HG02973 (cell line): ENCODE measurements around the gene PPARA.
"Not testable (repeated sequence)": the region's sequence is repeated elsewhere in the genome, so short reads cannot be mapped to it uniquely, and the experiment has no call there.

Experiments used
- ATAC-seq: cut with Tn5 transposase; IDR thresholded peaks from one replicate; pipeline ENCODE4 v1.9.1; 2021; ENCODE audit warnings: moderate library complexity; ENCODE audit not compliant: unreplicated experiment

The PPARA gene

DNA sequence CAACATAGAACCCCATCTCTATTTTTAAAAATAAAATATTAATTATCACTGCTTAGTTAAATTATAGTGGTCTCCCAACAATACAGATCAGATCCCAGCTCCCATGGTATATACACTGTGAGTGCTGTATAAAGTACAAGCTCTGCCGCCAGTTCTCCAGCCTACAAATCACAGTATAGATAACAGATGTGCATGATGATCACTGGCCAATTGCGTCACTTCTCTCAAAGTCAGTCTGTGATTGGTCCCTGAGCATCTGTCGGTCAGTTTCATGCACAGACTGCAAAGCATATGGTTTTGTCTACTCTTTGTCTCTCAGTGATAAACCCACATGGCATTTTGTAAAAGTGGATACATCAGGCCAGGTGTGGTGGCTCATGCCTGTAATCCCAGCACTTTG is 15.7 kb downstream of the PPARA start:
- ATAC-seq: no peak

DNA sequence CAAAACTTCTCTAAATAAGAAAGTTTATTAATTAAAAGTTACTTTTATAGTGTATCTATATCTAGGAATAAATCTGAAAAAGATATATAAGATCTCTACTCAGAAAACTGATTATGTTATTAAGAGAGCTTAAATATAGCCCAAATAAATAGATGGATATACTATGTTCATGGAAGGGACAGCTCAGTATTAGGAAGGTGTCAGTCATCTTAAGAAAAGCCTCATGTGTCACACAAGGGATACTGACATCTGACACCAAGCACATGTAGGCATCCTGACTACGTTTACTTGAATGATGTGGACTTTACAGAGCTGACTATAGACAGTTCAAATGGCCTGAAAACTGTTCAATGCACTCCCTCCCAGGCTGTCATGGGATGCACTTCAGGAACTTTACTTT is 19.3 kb downstream of the PPARA start:
- ATAC-seq: no peak

DNA sequence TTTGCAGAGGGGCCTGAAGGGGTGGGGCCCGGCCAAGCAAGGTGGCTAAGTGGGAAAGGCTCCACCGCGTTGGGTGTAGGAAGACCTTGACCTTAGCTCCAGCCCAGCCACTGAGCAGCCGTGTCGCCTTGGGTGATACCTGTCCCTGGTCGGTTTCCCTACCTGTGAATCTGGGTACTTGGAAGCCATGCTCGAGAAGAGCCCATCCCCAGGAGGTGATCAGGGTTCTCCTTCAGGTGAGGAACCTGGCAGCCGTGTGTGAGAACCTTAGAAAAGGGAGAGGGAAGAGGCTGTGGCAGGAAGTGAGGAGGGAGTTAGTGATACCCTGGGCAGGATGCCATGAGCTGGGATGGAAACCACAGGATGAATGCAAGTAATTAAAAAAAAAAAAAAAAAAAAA is 21.6 kb downstream of the PPARA start:
- no peak for ATAC-seq

DNA sequence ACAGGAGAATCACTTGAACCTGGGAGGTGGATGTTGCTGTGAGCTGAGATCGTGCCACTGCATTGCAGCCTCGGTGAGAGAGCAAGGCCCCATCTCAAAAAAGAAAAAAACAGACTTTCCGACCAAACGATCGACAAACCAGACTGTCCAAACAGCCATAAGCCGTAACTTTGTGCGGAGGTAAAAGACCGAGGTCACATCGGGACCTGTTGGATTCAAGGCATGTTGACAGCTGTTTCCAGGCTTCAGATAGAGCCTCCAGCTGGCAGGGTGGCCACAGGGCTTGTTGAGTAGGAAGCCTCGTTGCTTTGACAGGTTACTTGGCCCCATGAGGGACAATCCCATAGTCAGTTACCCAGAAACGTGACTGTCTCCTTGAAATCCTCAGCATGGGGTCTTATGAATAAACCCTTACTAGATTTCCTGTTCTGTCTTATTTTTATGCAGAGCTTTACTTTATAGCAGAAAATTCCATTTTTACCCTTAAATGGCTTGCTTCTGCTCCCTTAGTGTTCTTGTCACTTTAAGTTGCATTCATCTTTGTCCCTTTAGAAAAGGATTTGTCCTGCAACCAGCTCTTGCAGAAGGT is 22.3 kb downstream of the PPARA start:
- no peak for ATAC-seq

DNA sequence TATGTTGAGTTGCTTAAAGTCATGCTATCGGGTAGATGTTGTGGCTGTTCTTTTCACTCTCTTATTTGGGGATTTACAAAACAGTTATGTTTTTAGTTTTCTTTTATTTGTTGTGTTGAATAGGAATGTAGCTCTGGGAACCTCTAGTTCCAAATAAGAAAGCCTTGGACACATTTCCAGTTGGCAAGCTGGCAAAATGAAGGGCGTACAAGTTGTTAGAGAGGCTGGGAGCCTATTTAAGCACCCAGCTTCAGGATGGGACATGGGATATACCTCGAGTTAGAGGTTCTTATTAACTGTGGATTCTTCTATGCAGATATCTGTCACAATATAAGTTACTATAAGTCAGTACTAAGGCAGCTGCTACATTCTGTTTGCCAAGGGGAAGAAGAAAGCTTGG is 22.8 kb downstream of the PPARA start:
- ATAC-seq: no peak

DNA sequence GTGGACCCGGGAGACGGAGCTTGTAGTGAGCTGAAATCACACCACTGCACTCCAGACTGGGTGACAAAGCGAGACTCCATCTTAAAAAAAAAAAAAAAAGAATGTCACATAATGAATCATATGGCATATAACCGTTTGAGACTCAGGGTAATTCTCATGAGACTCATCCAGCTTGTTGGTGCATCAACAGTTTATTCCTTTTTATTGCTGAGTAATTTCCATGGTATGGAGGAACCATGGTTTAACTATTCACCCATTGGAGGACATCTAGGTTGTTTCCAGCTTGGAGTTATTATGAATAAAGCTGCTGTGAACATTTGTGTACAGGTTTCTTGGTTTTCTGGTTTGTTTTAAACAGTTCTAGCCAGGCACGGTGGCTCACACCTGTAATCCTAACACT is 25.3 kb downstream of the PPARA start:
- no peak for ATAC-seq

DNA sequence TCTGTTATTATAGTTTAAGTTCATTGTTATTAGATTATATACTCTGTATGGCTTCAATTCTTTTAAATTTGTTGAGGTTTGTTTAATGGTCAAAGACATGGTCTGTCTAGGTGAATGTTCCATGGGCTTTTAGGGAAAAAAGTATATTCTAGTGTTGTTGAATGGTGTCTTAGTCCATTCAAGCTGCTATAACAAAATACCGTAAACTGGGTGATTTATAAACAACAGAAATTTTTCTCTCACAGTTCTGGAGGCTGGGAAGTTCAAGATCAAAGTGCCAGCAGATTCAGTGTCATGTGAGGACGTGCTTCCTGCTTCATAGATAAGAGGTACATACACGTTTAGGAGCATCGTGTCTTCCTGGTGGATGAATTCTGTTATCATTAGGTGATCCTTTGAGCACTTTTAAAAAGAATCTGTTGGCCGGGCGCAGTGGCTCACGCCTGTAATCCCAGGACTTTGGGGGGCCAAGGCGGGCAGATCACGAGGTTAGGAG is 26.2 kb downstream of the PPARA start:
- no peak for ATAC-seq

DNA sequence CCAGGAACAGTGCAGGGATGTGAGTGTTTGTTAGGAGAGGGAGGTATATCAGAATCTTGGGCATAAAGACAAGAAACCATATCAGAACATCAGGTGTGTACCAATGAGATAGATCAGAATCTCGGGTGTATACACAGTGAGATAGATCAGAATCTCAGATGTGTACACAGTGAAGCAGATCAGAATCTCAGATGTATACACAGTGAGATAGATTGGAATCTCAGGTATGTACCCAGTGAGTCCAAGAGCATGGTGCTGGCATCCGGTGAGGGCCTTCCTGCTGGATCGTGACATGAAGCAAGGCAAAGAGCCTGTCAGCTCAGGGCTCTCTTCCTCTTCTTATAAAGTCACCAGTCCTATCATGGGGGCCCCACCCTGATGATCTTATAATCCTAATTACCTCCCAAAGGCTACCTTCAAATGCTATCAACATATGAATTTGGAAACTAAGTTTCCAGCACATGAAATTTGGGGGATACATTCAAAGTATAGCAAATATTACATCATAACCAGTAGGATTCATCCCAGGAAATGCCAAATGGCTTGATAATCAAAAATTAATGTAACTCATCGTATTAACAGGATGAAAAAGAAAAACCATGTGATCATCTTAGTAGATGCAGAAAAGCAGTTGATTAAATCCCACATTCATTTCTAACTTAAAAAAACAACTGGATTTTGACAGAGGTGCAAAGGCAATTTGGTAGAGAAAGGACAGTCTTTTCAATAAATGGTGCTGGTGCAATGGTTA is 28.6 kb downstream of the PPARA start:
- ATAC-seq: no peak

DNA sequence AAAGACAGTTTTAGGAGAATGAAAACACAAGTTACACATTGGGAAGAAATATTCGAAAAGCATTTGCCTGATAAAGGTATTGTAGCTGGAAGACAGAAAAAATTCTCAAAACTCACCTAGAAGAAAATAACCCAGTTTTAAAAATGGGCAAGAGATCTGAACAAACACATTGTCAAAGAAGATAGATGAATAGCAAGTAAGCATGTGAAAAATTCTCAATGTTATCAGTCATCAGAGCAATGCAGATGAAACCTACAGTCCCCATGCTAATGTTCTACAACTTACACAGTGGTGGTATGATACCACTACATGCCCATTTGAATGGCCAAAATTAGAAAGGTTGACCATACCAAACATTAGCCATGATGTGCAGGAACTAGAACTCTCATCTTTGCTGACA is 29.4 kb downstream of the PPARA start:
- ATAC-seq: no peak

DNA sequence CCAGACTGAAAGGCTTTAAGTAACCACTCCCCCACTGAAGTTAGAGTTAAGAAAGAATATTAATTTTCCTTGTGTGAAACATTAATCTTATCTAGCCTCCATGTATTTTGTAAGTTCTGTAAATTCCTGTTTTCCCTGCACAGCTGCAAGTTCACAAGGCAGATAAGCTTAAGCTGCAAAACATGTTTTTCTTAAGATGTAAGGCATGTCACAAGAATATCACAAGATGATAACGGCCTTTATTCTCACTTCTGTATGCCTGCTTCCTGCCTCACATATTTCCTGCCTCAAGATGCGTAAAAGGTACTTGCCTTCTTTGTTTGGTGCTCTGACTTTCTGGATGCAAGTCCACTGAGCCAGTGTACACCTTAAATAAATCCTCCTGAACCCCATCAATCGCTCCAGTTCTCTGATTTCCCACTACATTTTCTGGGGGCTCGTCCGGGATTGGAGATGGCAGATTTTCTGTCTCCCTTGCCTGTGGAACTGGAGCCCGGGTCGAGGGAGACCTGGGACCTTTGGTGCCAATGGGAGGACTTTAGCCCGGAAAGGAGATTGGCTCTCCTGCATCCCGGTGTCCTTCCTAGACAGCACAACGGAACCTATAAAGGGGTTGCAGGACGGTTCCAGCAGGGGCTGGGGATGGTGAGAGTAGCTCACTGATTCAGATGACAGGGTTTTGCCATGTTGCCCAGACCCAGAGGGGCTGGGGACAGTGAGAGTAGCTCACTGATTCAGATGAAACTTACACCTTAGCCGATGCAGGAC is 30.2 kb downstream of the PPARA start:
- no peak for ATAC-seq

DNA sequence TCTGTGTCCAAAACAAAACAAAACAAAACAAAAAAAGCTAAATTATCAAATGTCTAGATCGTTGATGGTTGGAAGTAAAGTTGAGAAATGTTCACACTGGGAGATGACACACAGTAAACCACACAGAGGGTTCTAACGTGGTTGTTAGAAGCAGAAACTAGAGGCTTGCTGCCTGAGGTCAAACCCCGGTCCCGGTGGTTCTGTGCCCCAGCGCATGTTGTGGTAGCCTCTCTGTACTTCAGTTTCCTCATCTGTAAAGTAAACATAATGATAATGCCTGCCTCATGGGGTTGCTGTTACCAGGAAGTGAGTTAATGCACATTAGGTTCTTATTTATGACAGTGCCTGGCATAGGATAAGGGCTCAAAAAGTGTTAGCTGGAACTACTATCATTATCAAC is 33.4 kb downstream of the PPARA start:
- no peak for ATAC-seq

DNA sequence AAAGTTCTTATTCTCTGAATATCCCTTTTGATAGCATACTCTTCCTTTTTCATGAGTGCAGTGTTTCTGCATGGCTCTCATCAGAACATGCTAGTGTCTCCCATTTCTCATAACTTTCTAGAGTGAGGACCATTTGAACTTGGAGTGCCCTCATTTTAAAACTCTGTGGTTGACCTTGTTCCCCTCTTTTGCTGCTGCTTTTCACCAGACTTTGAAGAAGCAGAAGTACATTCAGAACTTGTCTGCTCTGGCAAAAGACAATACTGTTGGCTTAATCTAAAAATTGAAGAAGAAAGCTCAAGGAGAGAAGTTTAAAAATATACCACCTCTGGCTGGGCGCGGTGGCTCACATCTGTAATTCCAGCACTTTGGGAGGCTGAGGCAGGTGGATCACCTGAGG is 35.0 kb downstream of the PPARA start:
- ATAC-seq: no peak

DNA sequence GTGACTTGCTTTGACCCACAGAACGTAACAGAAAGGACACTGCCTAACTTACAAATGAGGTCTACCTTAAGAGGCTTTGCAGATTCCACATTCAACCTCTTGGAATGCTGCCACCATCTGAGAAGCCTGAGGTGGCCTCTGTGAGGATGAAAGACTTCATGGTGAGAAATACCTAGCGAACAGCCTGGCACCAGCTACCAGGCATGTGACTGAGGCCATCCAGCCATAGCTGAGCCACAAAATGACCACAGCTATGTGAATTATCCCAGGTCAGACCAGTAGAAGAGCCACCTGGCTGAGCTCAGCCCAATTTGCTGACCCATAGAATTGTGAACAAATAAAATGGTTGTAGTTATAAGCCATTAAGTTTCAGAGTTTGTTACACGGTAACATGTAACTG is 37.5 kb downstream of the PPARA start:
- ATAC-seq: no peak

DNA sequence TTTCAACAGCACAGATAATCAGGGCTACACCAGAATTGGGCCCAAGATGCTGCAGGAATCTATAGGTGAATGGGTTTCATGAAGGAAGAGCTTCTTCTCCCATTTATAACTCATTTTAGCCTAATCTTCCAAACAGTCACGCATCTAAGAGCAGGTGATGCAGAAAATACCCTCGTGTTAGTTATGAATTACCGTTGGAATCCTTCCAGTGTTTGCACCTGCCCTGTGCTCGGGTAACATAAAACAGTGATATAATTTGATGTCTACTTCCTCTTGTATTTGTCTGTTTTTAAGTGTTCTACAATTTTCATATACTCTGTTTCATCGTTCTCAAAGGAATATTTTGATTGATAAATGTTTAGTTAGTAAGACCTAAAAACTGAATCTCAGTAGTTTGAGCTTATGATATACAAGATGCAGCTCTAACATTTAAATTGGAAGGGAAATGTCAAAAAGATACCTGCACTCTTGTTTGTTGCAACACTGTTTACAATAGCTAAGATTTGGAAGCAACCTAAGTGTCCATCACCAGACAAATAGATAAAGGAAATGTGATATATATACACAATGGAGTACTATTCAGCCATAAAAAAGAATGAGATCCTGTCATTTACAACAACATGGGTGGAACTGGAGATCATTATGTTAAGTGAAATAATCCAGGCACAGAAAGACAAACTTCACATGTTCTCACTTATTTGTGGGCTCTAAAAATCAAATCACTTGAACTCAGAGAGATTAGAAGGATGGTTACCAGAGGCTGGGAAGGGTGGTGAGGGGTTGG is 42.1 kb downstream of the PPARA start:
- ATAC-seq: no peak

DNA sequence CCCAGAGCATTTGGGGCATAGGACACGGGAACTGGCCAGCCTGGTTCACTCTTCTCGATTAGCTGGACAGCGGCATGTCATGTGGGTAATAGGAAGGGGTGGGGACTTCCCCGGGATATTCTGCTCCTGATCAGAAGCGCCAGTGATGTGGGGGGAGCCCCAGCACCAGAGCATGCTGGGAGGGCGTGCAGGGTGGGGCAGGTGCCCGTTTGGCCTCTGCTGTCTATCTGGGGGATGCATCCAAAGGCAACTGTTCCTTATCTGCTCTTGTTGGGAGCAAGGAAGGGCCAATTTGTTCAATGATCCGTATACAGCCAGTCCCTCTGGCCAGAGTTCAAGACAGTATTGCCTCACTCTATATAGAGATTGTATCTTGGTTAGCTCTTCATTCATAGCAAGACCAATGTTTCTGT is 43.6 kb downstream of the PPARA start:
- no peak for ATAC-seq

DNA sequence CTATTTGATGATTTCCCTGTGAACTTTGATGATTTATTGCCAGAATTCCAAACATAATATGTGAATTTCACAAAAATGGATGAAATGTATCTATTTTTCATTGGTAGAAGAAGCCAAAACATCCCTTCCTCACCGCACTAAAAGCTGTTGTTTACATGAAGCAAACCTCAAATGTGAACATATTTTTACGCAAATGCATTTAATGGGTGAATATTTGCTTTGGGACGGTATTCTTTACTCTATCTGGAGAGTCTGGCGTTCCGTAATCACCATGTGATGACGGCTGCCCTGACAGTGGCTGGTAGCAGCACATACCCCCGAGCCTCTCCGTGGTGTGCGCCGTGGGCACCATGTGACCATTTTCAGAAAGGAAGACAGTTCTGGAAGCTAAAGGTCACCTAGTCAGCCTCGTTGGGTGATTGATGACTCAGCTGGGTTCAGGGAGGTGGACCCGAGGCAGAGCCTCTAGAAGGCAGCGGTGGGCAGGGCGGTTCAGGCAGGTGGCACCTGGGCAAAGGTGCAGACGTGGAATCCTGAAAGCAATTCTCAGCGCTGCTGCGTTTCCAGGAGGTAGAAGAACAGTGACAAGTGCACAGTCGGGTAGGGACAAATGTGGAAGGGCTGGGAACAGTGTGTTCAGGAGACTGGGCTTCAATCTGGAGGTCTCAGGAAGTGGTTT is 45.3 kb downstream of the PPARA start:
- no peak for ATAC-seq

DNA sequence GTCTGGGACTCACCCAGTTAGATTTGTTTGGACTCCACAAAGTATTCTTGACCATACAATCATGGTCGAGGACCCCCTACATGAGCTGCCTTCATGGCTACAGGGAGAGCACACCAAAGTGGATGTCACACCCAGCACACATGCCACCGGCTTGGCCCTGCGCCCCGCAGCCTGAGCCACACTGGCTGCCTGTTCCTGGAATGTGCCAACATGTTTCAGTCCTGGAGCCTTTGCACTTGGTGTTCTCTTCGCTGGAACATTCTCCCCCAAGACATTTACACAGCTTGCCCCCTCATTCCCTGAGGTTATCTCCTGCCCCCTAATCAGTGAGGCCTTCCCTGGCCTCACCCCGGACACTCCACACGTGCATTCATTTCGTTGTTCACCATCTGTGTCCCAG is 46.0 kb downstream of the PPARA start:
- no peak for ATAC-seq

DNA sequence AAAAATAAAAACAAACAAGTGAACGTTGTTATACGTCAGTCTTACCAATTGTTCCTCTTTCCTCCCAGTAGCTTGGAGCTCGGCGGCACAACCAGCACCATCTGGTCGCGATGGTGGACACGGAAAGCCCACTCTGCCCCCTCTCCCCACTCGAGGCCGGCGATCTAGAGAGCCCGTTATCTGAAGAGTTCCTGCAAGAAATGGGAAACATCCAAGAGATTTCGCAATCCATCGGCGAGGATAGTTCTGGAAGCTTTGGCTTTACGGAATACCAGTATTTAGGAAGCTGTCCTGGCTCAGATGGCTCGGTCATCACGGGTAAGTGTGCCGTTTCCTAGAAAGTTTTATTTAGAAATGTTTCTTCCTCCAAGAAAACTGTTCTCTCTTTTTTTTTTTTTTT is 47.9 kb downstream of the PPARA start:
- ATAC-seq: no peak

DNA sequence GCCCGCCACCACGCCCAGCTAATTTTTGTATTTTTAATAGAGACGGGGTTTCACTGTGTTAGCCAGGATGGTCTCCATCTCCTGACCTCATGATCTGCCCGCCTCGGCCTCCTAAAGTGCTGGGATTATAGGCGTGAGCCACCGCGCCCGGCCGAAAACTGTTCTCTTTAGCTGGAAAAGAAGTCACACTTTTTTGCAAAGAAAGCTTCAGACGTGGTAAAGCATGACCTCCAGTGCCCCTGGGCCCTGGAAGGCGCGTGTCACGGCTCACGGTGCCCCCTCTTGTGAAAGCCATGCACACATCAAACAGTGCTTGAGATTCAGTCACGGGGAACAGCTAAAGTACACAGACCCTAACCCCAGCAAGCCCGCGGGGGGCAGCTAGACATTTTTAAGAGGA is 48.5 kb downstream of the PPARA start:
- ATAC-seq: not testable (repeated sequence)

DNA sequence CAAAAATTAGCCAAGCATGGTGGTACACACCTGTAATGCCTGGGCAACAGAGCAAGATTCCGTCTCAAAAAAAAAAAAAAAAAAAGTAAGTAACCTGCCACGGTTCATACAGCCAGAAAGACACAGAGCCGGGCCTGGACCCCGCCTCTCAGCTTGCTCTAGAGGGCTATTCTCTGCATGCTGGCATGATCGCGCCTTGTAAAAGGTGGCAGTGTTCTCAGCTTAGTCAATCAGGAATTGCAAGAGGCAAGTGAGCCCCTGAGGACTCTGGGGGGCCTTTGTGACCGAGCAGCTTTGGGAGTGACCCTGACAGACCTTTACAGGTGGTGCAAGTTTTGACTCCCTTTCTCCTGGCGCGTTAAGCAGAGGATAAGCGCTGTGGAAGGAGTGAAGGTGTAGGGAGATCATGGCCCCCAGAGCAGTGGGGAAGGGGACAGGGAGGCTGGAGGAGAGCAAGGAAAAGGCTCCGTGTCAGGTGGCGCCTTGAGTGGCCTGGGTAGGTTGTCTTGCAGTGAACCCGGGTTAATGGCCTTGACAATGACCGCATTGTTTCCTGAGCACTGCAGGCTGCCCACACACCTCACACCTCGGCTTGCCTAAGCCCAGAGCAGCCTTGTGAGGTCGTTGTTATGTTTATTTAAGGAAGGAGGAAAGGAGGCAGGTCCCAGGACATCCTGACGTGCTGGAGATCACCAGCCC is 50.9 kb downstream of the PPARA start:
- no peak for ATAC-seq
